Endothelial cell of umbilical vein (primary cell): ENCODE data around the gene WBP2.

Source experiments
- EZH2 ChIP-seq: IDR thresholded peaks from 2 replicates; pipeline ENCODE4 v1.6.1; 2012; ENCODE audit warnings: borderline replicate concordance, low read depth, mild to moderate bottlenecking, moderate library complexity, low read length, inconsistent platforms; ENCODE audit not compliant: severe bottlenecking
- FOS ChIP-seq: IDR thresholded peaks from 2 replicates; pipeline ENCODE4 v1.6.1; 2011; ENCODE audit warnings: mild to moderate bottlenecking, low read length, moderate library complexity, borderline replicate concordance; ENCODE audit not compliant: insufficient read depth
- GATA2 ChIP-seq: IDR thresholded peaks from 2 replicates; pipeline ENCODE4 v1.7.0; 2011; ENCODE audit warnings: low read depth, mild to moderate bottlenecking, moderate library complexity, mixed read lengths, low read length; ENCODE audit not compliant: insufficient read length, insufficient read depth
- MAX ChIP-seq: IDR thresholded peaks from 2 replicates; pipeline ENCODE4 v1.6.1; 2011; ENCODE audit not compliant: insufficient read depth, insufficient read length
- MYC ChIP-seq: IDR thresholded peaks from one replicate; pipeline ENCODE4 v1.6.1; 2011; ENCODE audit warnings: mild to moderate bottlenecking, low read depth, low read length
- POLR2A ChIP-seq: IDR thresholded peaks from 2 replicates; pipeline ENCODE4 v1.6.1; 2012; ENCODE audit warnings: low read depth, mild to moderate bottlenecking, control low read depth, low read length
- POLR2AphosphoS5 ChIP-seq: IDR thresholded peaks from 2 replicates; pipeline ENCODE4 v1.6.1; 2012; ENCODE audit warnings: low read depth, mild to moderate bottlenecking, control low read depth, low read length, moderate library complexity; ENCODE audit not compliant: insufficient read depth
- TF ChIP-seq, protein P1 (sequence below), 2 donors: IDR thresholded peaks; 1 replicate in 1 of 2; 2 replicates in 1 of 2; pipeline ENCODE4 v1.5.1; 2011; ENCODE audit warnings: low read length in 2 of 2, mild to moderate bottlenecking in 2 of 2, moderate library complexity in 2 of 2, control low read depth in 1 of 2, inconsistent platforms in 1 of 2, low read depth in 1 of 2; ENCODE audit not compliant: insufficient read depth in 1 of 2; ENCODE audit errors: extremely low read depth in 1 of 2

DNA sequence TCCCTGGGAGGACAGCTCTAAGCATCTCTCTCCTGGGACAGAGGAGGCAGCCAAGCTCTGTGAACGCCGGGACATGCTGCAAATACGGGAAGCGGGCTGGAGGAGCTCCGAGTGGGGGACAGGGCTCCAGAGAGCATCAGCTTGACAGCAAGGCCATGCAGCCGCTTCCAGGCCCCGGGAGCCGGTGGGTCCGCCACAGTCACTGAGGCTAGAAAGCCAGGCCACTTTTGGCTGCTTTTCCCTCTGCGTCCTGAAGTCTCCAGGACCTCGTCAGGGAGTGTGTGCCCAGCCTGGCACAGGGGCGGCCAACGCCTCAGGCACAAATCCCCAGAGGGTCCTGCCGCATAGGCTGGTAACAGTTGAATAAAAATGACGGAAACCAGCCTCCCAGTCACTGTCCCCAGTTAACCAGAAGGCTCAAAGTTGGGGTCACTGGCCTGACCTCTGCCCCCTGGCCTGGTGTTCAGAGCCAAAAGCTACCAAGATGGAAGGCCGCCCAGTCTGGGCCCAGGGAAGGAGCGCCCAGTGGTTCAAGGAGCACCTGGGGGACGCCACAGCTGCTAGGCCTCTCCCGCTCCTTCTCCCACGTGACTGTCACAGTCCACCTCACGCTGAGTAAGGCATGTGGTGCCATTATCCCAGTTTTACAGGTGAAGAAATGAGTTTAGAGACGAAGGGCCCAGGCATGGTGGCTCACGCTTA is 44.8 kb upstream of the WBP2 start:
- TF ChIP-seq, protein P1, sequence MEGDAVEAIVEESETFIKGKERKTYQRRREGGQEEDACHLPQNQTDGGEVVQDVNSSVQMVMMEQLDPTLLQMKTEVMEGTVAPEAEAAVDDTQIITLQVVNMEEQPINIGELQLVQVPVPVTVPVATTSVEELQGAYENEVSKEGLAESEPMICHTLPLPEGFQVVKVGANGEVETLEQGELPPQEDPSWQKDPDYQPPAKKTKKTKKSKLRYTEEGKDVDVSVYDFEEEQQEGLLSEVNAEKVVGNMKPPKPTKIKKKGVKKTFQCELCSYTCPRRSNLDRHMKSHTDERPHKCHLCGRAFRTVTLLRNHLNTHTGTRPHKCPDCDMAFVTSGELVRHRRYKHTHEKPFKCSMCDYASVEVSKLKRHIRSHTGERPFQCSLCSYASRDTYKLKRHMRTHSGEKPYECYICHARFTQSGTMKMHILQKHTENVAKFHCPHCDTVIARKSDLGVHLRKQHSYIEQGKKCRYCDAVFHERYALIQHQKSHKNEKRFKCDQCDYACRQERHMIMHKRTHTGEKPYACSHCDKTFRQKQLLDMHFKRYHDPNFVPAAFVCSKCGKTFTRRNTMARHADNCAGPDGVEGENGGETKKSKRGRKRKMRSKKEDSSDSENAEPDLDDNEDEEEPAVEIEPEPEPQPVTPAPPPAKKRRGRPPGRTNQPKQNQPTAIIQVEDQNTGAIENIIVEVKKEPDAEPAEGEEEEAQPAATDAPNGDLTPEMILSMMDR (IDR thresholded peaks at IDR 0.05; ENCODE audit: extremely low read depth in 1 of 2, insufficient read depth in 1 of 2, low read depth in 1 of 2, low read length in 2 of 2): no peak
- no peak for TF ChIP-seq POLR2A
- no peak for TF ChIP-seq FOS
- TF ChIP-seq POLR2AphosphoS5: no peak
- TF ChIP-seq MYC: no peak
- TF ChIP-seq GATA2: no peak
- TF ChIP-seq EZH2: no peak
- TF ChIP-seq MAX: no peak
